Prostate gland (tissue), 2 donors: Measurements from ENCODE around the gene TEC. TPM values are rescaled to one million over a fixed set of nuclear protein-coding genes. Genes with fewer than 3 reads are reported as not detected.
"Not testable (repeated sequence)": the region's sequence is repeated elsewhere in the genome, so short reads cannot be mapped to it uniquely, and the experiment has no call there.

Experiments
- DNase-seq: peaks from one replicate; pipeline ENCODE4 v3.0.0-alpha.2; 2019; ENCODE audit warnings: low spot score
- H3K27ac ChIP-seq, 2 donors: fragments of 200-600 bp; sonication (generic); 2 replicates each; pipeline ENCODE4 v1.5.1; 2017 to 2019
- H3K27me3 ChIP-seq: fragments of 200-600 bp; sonication (generic); replicated peaks from 2 replicates; pipeline ENCODE4 v1.5.1; 2019; ENCODE audit not compliant: insufficient read depth
- H3K36me3 ChIP-seq, 2 donors: fragments of 200-600 bp; sonication (generic); 1 replicate in 1 of 2; 2 replicates in 1 of 2; pipeline versions ENCODE4 v1.5.1 to v1.8.1; 2017 to 2019
- H3K4me1 ChIP-seq: fragments of 200-600 bp; sonication (generic); replicated peaks from 2 replicates; pipeline ENCODE4 v1.5.1; 2019
- H3K4me3 ChIP-seq, 2 donors: fragments of 200-600 bp; sonication (generic); 2 replicates each; pipeline ENCODE4 v1.5.1; 2017 to 2019
- H3K9me3 ChIP-seq: fragments of 200-600 bp; sonication (generic); 2 replicates; pipeline ENCODE4 v1.5.1; 2017
- POLR2A ChIP-seq: fragments of 450-650 bp; IDR thresholded peaks from one replicate; pipeline ENCODE4 v1.6.1; 2016; ENCODE audit warnings: antibody characterized with exemption, mild to moderate bottlenecking
- POLR2AphosphoS5 ChIP-seq: sonication (generic); formaldehyde crosslinking; IDR thresholded peaks from one replicate; pipeline ENCODE4 v1.6.1; 2017; ENCODE audit warnings: antibody characterized with exemption
- WGBS: methylation state at CpG from one replicate; pipeline ENCODE4 v1.1.5; 2018; 5-methylcytosine and 5-hydroxymethylcytosine counted together
- intact Hi-C: fragments of 100-400 bp; cut with DNase I; formaldehyde crosslinking; loops from one replicate; pipeline ENCODE4 v1.14.2; 2022
- total RNA-seq, 2 donors: library from RNA; depleted of rRNA; stranded (reverse); fragments of >200 nt; gene quantifications; one replicate each; pipeline ENCODE4 v1.1.0, GENCODE V29; 2016
- TF ChIP-seq, protein P1 (sequence below), 4 experiments: fragments of 200-600 bp in 2 of 4; fragments of 450-650 bp in 2 of 4; sonication (generic) in 2 of 4; IDR thresholded peaks; 1 replicate in 3 of 4; 2 replicates in 1 of 4; pipeline ENCODE4 v1.5.1; 2016 to 2019; ENCODE audit warnings: antibody characterized with exemption in 4 of 4, mild to moderate bottlenecking in 2 of 4, moderate library complexity in 2 of 4

Gene TEC
- total RNA-seq, 2 donors from 2014 or later = 0.96 to 6.4 TPM

- intact Hi-C loops = no loop called here
- Histone ChIP-seq H3K36me3 (no peaks in the 10 kb centered on the region), H3K9me3 (no peaks in the 10 kb centered on the region), H3K27ac (no peak overlapping the region), H3K4me3 (no peak overlapping the region), H3K27me3 (no peaks in the 10 kb centered on the region), H3K4me1 (no peaks in the 10 kb centered on the region)
- DNase-seq = no peak
- 80% methylated on average over 6 of the region's 6 CpGs for WGBS
- TF ChIP-seq, protein P1, sequence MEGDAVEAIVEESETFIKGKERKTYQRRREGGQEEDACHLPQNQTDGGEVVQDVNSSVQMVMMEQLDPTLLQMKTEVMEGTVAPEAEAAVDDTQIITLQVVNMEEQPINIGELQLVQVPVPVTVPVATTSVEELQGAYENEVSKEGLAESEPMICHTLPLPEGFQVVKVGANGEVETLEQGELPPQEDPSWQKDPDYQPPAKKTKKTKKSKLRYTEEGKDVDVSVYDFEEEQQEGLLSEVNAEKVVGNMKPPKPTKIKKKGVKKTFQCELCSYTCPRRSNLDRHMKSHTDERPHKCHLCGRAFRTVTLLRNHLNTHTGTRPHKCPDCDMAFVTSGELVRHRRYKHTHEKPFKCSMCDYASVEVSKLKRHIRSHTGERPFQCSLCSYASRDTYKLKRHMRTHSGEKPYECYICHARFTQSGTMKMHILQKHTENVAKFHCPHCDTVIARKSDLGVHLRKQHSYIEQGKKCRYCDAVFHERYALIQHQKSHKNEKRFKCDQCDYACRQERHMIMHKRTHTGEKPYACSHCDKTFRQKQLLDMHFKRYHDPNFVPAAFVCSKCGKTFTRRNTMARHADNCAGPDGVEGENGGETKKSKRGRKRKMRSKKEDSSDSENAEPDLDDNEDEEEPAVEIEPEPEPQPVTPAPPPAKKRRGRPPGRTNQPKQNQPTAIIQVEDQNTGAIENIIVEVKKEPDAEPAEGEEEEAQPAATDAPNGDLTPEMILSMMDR (IDR thresholded peaks at IDR 0.05) = no peak
- TF ChIP-seq POLR2A (no peak), POLR2AphosphoS5 (no peak)
These were observed 96.3 kb downstream of the TEC start for GRCh38 chr4:48173056-48173991.

GRCh38 chr4:48172651-48173050 lies 97.0 kb downstream of the TEC start:
- 92% methylated on average over 4 of the region's 4 CpGs for WGBS

DNA sequence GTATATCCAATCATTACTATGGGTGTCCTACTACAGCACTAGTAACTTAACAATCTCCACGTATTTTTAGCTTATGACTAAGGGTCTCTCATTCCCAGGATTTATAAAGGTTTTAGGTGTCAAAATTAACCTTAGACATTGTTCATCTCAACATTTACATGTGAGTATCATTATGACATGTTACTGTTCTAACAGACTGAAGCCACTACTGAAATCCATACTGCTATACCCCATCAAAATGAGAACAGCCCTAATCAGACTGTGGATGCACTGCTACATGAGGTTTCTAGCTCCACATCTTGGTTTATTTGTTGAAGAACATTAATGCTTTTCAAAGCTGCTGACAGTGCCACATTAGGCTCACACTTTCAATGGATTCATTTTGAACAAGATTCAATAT lies 100.0 kb downstream of the TEC start:
- no peaks in the 10 kb centered on the region for H3K4me1 ChIP-seq
- no peak overlapping the region for H3K4me3 ChIP-seq
- TF ChIP-seq, protein P1 (IDR thresholded peaks at IDR 0.05) = no peak
- TF ChIP-seq POLR2AphosphoS5 (no peak), POLR2A (no peak)
- intact Hi-C loops = no loop called here
- H3K27ac ChIP-seq = no peak overlapping the region
- H3K9me3 ChIP-seq = no peaks in the 10 kb centered on the region
- no peaks in the 10 kb centered on the region for H3K36me3 ChIP-seq
- no peaks in the 10 kb centered on the region for H3K27me3 ChIP-seq
- no peak for DNase-seq
- 96% methylated on average over 1 of the region's 1 CpG for WGBS

More at GRCh38 chr4:48172651-48173050, 97.0 kb downstream of the TEC start:
- H3K27me3 ChIP-seq = no peaks in the 10 kb centered on the region
- no peak for DNase-seq
- TF ChIP-seq, protein P1 (IDR thresholded peaks at IDR 0.05) = no peak
- TF ChIP-seq POLR2AphosphoS5 (no peak), POLR2A (no peak)
- intact Hi-C loops = no loop called here
- no peaks in the 10 kb centered on the region for H3K9me3 ChIP-seq
- H3K27ac ChIP-seq = no peak overlapping the region
- no peaks in the 10 kb centered on the region for H3K4me1 ChIP-seq
- no peak overlapping the region for H3K4me3 ChIP-seq
- no peaks in the 10 kb centered on the region for H3K36me3 ChIP-seq

GRCh38 chr4:48167538-48168263 lies 101.9 kb downstream of the TEC start:
- intact Hi-C loops = no loop called here

GRCh38 chr4:48164561-48164960 lies 105.1 kb downstream of the TEC start:
- H3K9me3 ChIP-seq, H3K27ac ChIP-seq, intact Hi-C loops, H3K4me3 ChIP-seq, DNase-seq, H3K36me3 ChIP-seq, H3K27me3 ChIP-seq, H3K4me1 ChIP-seq: not testable (repeated sequence)
- WGBS = 98% methylated on average over 9 of the region's 9 CpGs

More at GRCh38 chr4:48167538-48168263, 101.9 kb downstream of the TEC start:
- no peaks in the 10 kb centered on the region for H3K27me3 ChIP-seq
- no peaks in the 10 kb centered on the region for H3K4me1 ChIP-seq
- WGBS = 93% methylated on average over 5 of the region's 5 CpGs
- DNase-seq = no peak
- H3K36me3 ChIP-seq = no peaks in the 10 kb centered on the region
- H3K27ac ChIP-seq = no peak overlapping the region
- TF ChIP-seq POLR2A = no peak
- TF ChIP-seq, protein P1 (IDR thresholded peaks at IDR 0.05) = no peak
- TF ChIP-seq POLR2AphosphoS5 = no peak
- H3K4me3 ChIP-seq = no peak overlapping the region
- no peaks in the 10 kb centered on the region for H3K9me3 ChIP-seq
